Measurements from ENCODE around the gene USP49.

USP49 gene

GRCh38 chr6:41799559-41799911, 95.6 kb downstream of the USP49 start:
- Histone ChIP-seq H3K27ac (no peak overlapping the region), H3K4me3 (no peak overlapping the region)
- no peak for DNase-seq (ENCODE audit: low spot score)
- TF ChIP-seq, protein P1, sequence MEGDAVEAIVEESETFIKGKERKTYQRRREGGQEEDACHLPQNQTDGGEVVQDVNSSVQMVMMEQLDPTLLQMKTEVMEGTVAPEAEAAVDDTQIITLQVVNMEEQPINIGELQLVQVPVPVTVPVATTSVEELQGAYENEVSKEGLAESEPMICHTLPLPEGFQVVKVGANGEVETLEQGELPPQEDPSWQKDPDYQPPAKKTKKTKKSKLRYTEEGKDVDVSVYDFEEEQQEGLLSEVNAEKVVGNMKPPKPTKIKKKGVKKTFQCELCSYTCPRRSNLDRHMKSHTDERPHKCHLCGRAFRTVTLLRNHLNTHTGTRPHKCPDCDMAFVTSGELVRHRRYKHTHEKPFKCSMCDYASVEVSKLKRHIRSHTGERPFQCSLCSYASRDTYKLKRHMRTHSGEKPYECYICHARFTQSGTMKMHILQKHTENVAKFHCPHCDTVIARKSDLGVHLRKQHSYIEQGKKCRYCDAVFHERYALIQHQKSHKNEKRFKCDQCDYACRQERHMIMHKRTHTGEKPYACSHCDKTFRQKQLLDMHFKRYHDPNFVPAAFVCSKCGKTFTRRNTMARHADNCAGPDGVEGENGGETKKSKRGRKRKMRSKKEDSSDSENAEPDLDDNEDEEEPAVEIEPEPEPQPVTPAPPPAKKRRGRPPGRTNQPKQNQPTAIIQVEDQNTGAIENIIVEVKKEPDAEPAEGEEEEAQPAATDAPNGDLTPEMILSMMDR (IDR thresholded peaks at IDR 0.05): no peak

DNA sequence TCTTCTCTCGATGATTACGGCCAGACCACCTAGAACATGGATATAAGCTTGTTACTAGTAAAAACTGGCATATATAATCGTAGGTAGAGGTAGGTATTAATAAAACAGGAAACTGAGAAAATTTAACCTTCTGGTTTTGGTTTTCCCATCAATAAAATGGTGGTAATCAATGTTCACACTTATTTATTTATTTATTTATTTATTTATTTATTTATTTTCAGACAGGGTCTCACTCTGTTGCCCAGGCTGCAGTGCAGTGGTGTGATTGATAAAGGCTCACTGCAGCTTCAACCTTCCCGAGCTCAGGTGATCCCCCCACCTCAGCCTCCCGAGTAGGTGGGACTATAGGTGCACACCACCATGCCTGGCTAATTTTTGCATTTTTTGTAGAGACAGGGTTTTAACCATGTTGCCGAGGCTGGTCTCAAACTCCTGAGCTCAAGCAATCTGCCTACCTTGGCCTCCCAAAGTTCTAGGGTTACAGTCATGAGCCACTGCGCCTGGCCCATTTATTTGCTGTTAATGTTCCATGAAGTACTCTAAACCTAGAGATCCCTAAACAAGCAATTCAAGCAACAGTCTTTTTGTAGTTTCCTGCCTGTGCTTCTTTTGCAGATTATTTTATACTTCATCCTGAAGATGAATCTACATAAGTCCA, 96.1 kb downstream of the USP49 start:
- TF ChIP-seq, protein P1 (IDR thresholded peaks at IDR 0.05): no peak
- no peak overlapping the region for H3K4me3 ChIP-seq
- H3K27ac ChIP-seq: no peak overlapping the region
- no peak for DNase-seq (ENCODE audit: low spot score)

GRCh38 chr6:41796474-41796873, 98.7 kb downstream of the USP49 start:
- no peak for DNase-seq (ENCODE audit: low spot score)
- TF ChIP-seq, protein P1 (IDR thresholded peaks at IDR 0.05): no peak
- no peak overlapping the region for H3K4me3 ChIP-seq
- no peak overlapping the region for H3K27ac ChIP-seq

DNA sequence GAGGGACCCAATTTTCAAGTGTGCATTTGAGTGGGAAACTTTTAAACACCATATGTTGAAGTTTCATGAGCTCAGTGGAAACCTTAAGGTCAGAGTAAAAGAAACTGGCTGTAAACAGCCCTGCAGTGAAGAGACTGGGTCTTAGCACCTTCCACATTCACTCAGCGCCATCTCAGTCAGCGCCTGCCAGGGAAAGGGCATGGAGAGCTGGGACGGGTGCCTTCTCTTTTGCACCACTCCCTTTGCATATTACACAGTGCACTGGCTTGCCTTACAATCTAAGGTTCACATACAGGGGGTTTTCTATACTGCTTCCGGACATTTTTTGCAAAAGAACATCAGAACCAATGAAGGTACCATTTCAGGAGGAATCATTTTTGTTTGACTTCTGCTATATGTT, 103.2 kb downstream of the USP49 start:
- DNase-seq (ENCODE audit: low spot score): no peak
- Histone ChIP-seq H3K4me3 (no peak overlapping the region), H3K27ac (no peak overlapping the region)
- TF ChIP-seq, protein P1 (IDR thresholded peaks at IDR 0.05): no peak

DNA sequence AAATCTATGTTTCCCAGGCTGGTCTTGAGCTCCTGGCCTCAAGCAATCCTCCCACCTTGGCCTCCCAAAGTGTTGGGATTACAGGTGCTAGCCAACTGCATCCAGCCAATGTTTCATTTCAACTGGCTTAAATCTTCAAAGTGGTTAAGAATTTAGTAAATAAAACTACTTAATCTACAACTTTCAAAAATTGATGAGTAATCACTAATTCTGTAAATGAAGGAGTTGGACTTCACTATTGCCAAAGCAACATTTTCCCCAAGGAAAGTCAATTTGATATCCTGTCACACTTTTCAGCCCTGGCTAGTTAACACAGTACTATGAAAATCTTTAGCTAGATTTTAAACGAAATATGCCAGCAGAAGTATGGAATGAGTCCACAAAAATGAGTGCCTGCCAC, 103.9 kb downstream of the USP49 start:
- TF ChIP-seq, protein P1 (IDR thresholded peaks at IDR 0.05): no peak
- H3K27ac ChIP-seq: no peak overlapping the region

GRCh38 chr6:41790045-41790444, 105.1 kb downstream of the USP49 start:
- DNase-seq (ENCODE audit: low spot score): no peak
- TF ChIP-seq, protein P1 (IDR thresholded peaks at IDR 0.05): no peak
- Histone ChIP-seq H3K27ac (no peak overlapping the region), H3K4me3 (no peak overlapping the region)

More for the DNA sequence above, 103.9 kb downstream of the USP49 start:
- no peak overlapping the region for H3K4me3 ChIP-seq
- DNase-seq (ENCODE audit: low spot score): no peak

DNA sequence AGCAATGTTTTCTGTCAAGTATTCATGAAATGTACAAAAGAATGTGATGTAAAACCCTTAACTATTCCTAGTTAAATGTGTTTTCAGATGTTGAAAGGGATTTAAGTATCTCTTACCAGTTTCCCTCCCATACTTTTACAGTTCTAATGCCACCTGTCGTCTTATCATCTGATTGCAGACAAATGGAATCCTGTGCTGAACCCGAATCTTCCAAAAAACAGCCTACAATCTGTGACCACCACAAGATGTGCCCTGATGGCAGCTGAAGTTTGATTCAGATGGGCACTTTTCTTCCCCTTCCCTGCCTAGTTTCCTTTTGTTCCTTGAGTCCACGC, 105.8 kb downstream of the USP49 start:
- TF ChIP-seq, protein P1 (IDR thresholded peaks at IDR 0.05): no peak
- Histone ChIP-seq H3K27ac (no peak overlapping the region), H3K4me3 (no peak overlapping the region)
- no peak for DNase-seq (ENCODE audit: low spot score)
